ENCODE measurements around the gene ZSCAN5A.

GRCh38 chr19:56310462-56310861, 4.2 kb downstream of the ZSCAN5A start:
- no peak for TF ChIP-seq POLR2A (IDR thresholded peaks at IDR 0.05)
- TF ChIP-seq CTCF (IDR thresholded peaks at IDR 0.05 in 4 of 5, conservative IDR thresholded peaks at IDR 0.05 in 1 of 5), result no peak
